Mammary epithelial cell (primary cell): Measurements from ENCODE around the gene DST.

ENCODE experiments used
- CTCF ChIP-seq, 2 donors: IDR thresholded peaks in 1 of 2; conservative IDR thresholded peaks in 1 of 2; 2 replicates each; pipeline ENCODE4 v1.5.1; 2011 to 2012; ENCODE audit warnings: inconsistent platforms in 2 of 2, low read length in 2 of 2, mild to moderate bottlenecking in 2 of 2, control low read depth in 1 of 2, low read depth in 1 of 2; ENCODE audit not compliant: insufficient read depth in 1 of 2; ENCODE audit errors: extremely low read depth in 1 of 2
- EZH2 ChIP-seq: IDR thresholded peaks from 2 replicates; pipeline ENCODE4 v1.6.1; 2012; ENCODE audit warnings: low read length, inconsistent platforms, borderline replicate concordance

DNA sequence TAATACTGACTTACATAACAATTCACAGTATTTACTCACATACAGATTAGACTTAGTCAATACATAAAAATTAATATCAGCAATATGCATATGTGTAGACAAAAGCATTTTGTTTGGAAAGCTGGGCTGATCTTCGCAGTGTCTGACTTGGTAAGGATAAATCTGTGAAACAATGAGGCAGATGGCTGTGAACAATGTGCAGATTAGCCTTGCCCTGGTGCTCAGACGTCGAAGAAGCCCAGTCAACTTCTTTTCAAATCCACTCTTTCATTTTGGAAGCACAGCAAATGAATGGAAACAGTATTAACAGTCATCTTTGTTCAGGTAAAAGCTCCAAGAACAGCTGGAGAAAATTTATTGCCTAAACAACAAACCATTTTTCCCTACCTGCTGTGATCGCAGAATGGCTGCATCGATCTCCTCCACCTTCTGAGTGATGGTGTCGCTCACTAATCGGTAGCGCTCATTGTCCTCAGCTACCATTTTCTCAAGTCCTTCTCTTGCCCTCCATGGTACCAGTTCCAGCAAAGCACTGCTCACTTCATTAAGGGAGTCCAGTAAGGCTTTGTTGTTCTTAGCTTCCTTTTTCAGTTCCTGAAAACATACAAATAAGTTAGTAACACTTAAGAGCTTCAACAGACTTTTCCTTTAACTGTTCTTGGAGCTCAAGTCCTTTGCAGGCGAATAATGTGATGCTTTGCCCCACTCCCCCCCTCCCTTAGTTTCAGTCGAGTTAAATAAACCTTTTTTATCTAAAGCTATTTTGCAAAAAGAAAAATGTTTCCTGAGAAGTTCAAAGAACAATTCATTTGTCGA is 116.5 kb downstream of the DST start:
- TF ChIP-seq EZH2 (no peak), CTCF (conservative IDR thresholded peaks at IDR 0.05 in 1 of 2, IDR thresholded peaks at IDR 0.05 in 1 of 2; ENCODE audit: extremely low read depth in 1 of 2, insufficient read depth in 1 of 2, low read depth in 1 of 2, low read length in 2 of 2) (no peak)
